Activated naive CD8-positive, alpha-beta T cell treated with anti-CD3 and anti-CD28 coated beads for 36 hours (primary cell): ENCODE data around the gene CALM3. TPM values are rescaled to one million over a fixed set of nuclear protein-coding genes. Genes with fewer than 3 reads are reported as not detected.

Experiments
- DNase-seq: peaks from one replicate; pipeline ENCODE4 v3.0.0; 2021
- H3K27ac Mint-ChIP-seq: one replicate; pipeline ENCODE4 v1.8.0; 2022; ENCODE audit warnings: mild to moderate bottlenecking, moderate library complexity, mixed read lengths
- H3K27me3 Mint-ChIP-seq: one replicate; pipeline ENCODE4 v1.8.0; 2022; ENCODE audit warnings: mild to moderate bottlenecking, mixed read lengths
- H3K36me3 Mint-ChIP-seq: one replicate; pipeline ENCODE4 v1.8.0; 2021; ENCODE audit warnings: mild to moderate bottlenecking, mixed read lengths
- H3K4me1 Mint-ChIP-seq: one replicate; pipeline ENCODE4 v1.8.0; 2021; ENCODE audit warnings: mixed read lengths
- H3K4me3 Mint-ChIP-seq: one replicate; pipeline ENCODE4 v1.8.0; 2022; ENCODE audit warnings: mild to moderate bottlenecking, moderate library complexity, mixed read lengths
- H3K9me3 Mint-ChIP-seq: one replicate; pipeline ENCODE4 v1.8.0; 2022; ENCODE audit warnings: mixed read lengths
- total RNA-seq, 2 experiments: library from RNA; stranded (reverse); gene quantifications; one replicate each; pipeline ENCODE4 v1.2.3, GENCODE V29; 2021

Gene CALM3
- total RNA-seq, 2 experiments from 2014 or later: 567 TPM

DNA sequence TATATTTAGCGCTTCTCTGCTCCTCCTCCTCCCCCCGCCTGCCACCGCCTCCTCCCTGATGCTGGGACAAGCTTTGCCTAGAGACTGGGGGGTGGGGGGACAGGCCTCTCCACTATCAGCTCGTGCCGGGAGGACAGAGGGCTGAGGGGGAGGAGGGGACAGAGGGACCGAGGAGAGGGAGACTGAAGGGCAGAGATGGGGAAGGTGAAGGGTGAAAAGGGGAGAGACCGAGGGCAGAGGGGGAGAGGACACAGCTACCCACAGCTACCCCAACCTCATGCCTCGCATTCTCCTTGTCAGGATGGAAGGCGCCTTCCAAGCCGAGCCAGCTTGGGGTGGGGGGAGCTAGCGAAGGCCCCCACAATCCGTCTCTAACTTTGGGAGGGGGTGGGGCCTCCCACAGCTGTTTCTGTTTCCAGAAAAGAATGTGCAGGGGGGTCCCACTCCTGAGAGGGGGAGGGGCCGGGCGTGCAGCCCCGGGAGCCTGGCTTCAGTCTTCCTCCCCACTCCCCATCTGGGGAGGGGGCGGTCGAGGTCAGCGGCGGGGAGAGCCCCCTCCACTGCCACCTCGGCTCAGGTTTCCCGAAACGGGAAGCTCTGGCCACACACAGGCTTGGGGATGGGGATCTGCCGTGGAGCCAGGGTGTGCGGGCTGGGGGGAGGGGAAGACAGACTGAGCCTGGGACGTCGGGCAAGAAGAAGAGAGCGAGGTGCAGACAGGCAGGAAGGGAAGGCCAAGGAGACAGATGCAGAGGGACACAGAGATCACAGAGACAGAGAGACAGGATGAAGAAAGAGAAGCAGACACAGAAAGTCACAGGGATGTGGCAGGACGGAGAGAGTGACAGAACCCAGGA, 58.2 kb downstream of the CALM3 start:
- peaks cover 37% of the 10 kb centered on the region for H3K27me3 Mint-ChIP-seq
- H3K36me3 Mint-ChIP-seq: peaks cover 2% of the 10 kb centered on the region
- H3K9me3 Mint-ChIP-seq: no peaks in the 10 kb centered on the region
- H3K27ac Mint-ChIP-seq: no peak overlapping the region
- DNase-seq: no peak
- H3K4me3 Mint-ChIP-seq: peak overlapping the region; percentile 69
- H3K4me1 Mint-ChIP-seq: peaks cover 22% of the 10 kb centered on the region

DNA sequence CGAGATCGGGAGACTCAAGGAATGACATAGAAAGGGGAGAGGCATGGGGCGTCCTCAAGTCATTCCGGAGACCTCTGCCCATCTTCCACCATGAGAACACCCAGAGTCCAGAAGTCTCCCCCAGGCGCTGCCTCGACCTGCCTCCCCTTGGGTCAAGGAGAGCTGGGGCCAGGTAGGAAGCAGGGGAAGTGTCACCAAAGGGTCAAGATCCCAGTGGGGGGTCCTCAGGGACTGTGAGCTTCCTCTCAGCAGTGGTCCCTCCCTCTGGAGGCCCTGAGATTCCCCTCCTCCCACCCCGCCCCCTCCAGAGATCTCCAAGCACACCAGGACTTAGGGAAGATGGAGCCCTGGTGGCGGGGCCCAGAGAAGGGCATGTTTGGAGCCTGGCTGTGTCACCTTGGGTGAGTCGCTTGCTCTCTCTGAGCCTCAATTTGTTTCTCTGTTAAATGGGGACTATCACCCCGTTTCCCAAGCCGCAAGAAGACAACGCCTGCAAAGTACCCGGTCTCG, 58.9 kb downstream of the CALM3 start:
- peaks cover 2% of the 10 kb centered on the region for H3K36me3 Mint-ChIP-seq

More for the DNA sequence above, 58.9 kb downstream of the CALM3 start:
- Mint-ChIP-seq H3K4me1 (peaks cover 22% of the 10 kb centered on the region), H3K27me3 (peaks cover 33% of the 10 kb centered on the region), H3K4me3 (peak overlapping the region; percentile 69), H3K9me3 (no peaks in the 10 kb centered on the region), H3K27ac (no peak overlapping the region)
- DNase-seq: no peak

Other genes with a start within 250 kb of the CALM3 start
- under 1 TPM; 0.08 TPM for gene CCDC8, start 187.8 kb upstream of the CALM3 start, total RNA-seq
- not detected for gene PNMA8C, start 172.4 kb upstream of the CALM3 start, total RNA-seq
- 1 to 10 TPM; 6.0 to 6.3 TPM for gene PNMA8A, start 129.8 kb upstream of the CALM3 start, total RNA-seq
- gene PNMA8B, start 105.5 kb upstream of the CALM3 start, total RNA-seq: under 1 TPM; 0.21 to 0.26 TPM
- 10 to 100 TPM; 43.9 to 46.7 TPM for gene PTGIR, start 23.8 kb downstream of the CALM3 start, total RNA-seq
- 10 to 100 TPM; 20.4 to 21.3 TPM for gene GNG8, start 34.9 kb downstream of the CALM3 start, total RNA-seq
- 1 to 10 TPM; 3.7 to 3.9 TPM for gene DACT3, start 59.9 kb downstream of the CALM3 start, total RNA-seq
- 10 to 100 TPM; 68.6 to 76.2 TPM for gene PRKD2, start 115.8 kb downstream of the CALM3 start, total RNA-seq
- gene FKRP, start 144.7 kb downstream of the CALM3 start, total RNA-seq: 10 to 100 TPM; 17.3 to 18.8 TPM
- gene STRN4, start 145.1 kb downstream of the CALM3 start, total RNA-seq: 10 to 100 TPM; 54.9 to 57.9 TPM
- gene SLC1A5, start 187.3 kb downstream of the CALM3 start, total RNA-seq: 100 to 1,000 TPM; 299 to 309 TPM
- 100 to 1,000 TPM; 112 to 114 TPM for gene AP2S1, start 249.5 kb downstream of the CALM3 start, total RNA-seq